ENCODE data around the gene PIGW. TPM values are rescaled to one million over a fixed set of nuclear protein-coding genes. Genes with fewer than 3 reads are reported as not detected.

The PIGW gene
- total and polyA plus RNA-seq, 9 of the 15 experiments (the other 6 are each of a cell fraction or from before 2014, with no cell fraction given), result 9.5 to 33.9 (median 21.2) TPM

- TF ChIP-seq, protein P1, sequence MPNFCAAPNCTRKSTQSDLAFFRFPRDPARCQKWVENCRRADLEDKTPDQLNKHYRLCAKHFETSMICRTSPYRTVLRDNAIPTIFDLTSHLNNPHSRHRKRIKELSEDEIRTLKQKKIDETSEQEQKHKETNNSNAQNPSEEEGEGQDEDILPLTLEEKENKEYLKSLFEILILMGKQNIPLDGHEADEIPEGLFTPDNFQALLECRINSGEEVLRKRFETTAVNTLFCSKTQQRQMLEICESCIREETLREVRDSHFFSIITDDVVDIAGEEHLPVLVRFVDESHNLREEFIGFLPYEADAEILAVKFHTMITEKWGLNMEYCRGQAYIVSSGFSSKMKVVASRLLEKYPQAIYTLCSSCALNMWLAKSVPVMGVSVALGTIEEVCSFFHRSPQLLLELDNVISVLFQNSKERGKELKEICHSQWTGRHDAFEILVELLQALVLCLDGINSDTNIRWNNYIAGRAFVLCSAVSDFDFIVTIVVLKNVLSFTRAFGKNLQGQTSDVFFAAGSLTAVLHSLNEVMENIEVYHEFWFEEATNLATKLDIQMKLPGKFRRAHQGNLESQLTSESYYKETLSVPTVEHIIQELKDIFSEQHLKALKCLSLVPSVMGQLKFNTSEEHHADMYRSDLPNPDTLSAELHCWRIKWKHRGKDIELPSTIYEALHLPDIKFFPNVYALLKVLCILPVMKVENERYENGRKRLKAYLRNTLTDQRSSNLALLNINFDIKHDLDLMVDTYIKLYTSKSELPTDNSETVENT (CRISPR knock-in tag; IDR thresholded peaks at IDR 0.05), result peak; percentile 61; the same call in 1 of the 2 replicates
- no peak for TF ChIP-seq SNAPC5 (CRISPR knock-in tag; IDR thresholded peaks at IDR 0.05)
- no peak for TF ChIP-seq TFAM (CRISPR knock-in tag; conservative IDR thresholded peaks at IDR 0.05)
- TF ChIP-seq POLR2H (tag; IDR thresholded peaks at IDR 0.05; ENCODE audit: low read depth), result peak; percentile 61
- no peak for TF ChIP-seq ZNF224 (CRISPR knock-in tag; IDR thresholded peaks at IDR 0.05)
- TF ChIP-seq ZNF644 (tag; IDR thresholded peaks at IDR 0.05; ENCODE audit: low read depth), result no peak
- TF ChIP-seq MED1 (CRISPR knock-in tag; IDR thresholded peaks at IDR 0.05; ENCODE audit: borderline replicate concordance), result no peak
- TF ChIP-seq, protein P2, sequence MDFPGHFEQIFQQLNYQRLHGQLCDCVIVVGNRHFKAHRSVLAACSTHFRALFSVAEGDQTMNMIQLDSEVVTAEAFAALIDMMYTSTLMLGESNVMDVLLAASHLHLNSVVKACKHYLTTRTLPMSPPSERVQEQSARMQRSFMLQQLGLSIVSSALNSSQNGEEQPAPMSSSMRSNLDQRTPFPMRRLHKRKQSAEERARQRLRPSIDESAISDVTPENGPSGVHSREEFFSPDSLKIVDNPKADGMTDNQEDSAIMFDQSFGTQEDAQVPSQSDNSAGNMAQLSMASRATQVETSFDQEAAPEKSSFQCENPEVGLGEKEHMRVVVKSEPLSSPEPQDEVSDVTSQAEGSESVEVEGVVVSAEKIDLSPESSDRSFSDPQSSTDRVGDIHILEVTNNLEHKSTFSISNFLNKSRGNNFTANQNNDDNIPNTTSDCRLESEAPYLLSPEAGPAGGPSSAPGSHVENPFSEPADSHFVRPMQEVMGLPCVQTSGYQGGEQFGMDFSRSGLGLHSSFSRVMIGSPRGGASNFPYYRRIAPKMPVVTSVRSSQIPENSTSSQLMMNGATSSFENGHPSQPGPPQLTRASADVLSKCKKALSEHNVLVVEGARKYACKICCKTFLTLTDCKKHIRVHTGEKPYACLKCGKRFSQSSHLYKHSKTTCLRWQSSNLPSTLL (IDR thresholded peaks at IDR 0.05), result no peak
- peak; percentile 28; the same call in 1 of the 2 replicates for TF ChIP-seq NCOA1 (IDR thresholded peaks at IDR 0.05; ENCODE audit: low read depth)
- no peak for TF ChIP-seq ZKSCAN3 (CRISPR knock-in tag; IDR thresholded peaks at IDR 0.05)
- no peak for TF ChIP-seq BHLHE40 (IDR thresholded peaks at IDR 0.05; ENCODE audit: low read length)
- no peak for TF ChIP-seq FOSL1 (tag; conservative IDR thresholded peaks at IDR 0.05)
- no peak for TF ChIP-seq NFIC (IDR thresholded peaks at IDR 0.05)
- TF ChIP-seq SRSF9 (IDR thresholded peaks at IDR 0.05; ENCODE audit: borderline replicate concordance, low read depth, low read length), result no peak
- TF ChIP-seq GABPA (tag; conservative IDR thresholded peaks at IDR 0.05; ENCODE audit: low read depth), result peak; percentile 55; the same call in 1 of the 2 replicates
- no peak for TF ChIP-seq SMAD2 (IDR thresholded peaks at IDR 0.05; ENCODE audit: low read depth, low read length)
- peak; percentile 45; the same call in 1 of the 2 replicates for TF ChIP-seq ZBTB7A (IDR thresholded peaks at IDR 0.05; ENCODE audit: borderline replicate concordance, control insufficient read depth, low read depth, low read length)
- 0 out of 2 replicates have a peak, but pooled peaks have one; percentile 21 for TF ChIP-seq TCF7 (IDR thresholded peaks at IDR 0.05; ENCODE audit: borderline replicate concordance)
- TF ChIP-seq, protein P3, sequence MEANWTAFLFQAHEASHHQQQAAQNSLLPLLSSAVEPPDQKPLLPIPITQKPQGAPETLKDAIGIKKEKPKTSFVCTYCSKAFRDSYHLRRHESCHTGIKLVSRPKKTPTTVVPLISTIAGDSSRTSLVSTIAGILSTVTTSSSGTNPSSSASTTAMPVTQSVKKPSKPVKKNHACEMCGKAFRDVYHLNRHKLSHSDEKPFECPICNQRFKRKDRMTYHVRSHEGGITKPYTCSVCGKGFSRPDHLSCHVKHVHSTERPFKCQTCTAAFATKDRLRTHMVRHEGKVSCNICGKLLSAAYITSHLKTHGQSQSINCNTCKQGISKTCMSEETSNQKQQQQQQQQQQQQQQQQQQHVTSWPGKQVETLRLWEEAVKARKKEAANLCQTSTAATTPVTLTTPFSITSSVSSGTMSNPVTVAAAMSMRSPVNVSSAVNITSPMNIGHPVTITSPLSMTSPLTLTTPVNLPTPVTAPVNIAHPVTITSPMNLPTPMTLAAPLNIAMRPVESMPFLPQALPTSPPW (CRISPR knock-in tag; IDR thresholded peaks at IDR 0.05), result peak; percentile 84
- TF ChIP-seq, protein P4, sequence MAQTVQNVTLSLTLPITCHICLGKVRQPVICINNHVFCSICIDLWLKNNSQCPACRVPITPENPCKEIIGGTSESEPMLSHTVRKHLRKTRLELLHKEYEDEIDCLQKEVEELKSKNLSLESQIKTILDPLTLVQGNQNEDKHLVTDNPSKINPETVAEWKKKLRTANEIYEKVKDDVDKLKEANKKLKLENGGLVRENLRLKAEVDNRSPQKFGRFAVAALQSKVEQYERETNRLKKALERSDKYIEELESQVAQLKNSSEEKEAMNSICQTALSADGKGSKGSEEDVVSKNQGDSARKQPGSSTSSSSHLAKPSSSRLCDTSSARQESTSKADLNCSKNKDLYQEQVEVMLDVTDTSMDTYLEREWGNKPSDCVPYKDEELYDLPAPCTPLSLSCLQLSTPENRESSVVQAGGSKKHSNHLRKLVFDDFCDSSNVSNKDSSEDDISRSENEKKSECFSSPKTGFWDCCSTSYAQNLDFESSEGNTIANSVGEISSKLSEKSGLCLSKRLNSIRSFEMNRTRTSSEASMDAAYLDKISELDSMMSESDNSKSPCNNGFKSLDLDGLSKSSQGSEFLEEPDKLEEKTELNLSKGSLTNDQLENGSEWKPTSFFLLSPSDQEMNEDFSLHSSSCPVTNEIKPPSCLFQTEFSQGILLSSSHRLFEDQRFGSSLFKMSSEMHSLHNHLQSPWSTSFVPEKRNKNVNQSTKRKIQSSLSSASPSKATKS (CRISPR knock-in tag; IDR thresholded peaks at IDR 0.05), result no peak
- TF ChIP-seq ZNF316 (IDR thresholded peaks at IDR 0.05), result no peak
- TF ChIP-seq BCL6 (CRISPR knock-in tag; IDR thresholded peaks at IDR 0.05), result no peak
- TF ChIP-seq CHD2 (IDR thresholded peaks at IDR 0.05; ENCODE audit: low read depth, low read length), result no peak
Observed at GRCh38 chr17:36545077-36545464, 10.3 kb downstream of the PIGW start (continued).
